Transverse colon (tissue), 4 donors: ENCODE measurements around the gene AKAP6.

Experiments used
- EP300 ChIP-seq: sonication (generic); formaldehyde crosslinking; IDR thresholded peaks from one replicate; pipeline ENCODE4 v1.6.1; 2017; ENCODE audit warnings: antibody characterized with exemption, low read depth
- POLR2A ChIP-seq: fragments of 450-650 bp; IDR thresholded peaks from one replicate; pipeline ENCODE4 v1.6.1; 2016; ENCODE audit warnings: antibody characterized with exemption, mild to moderate bottlenecking, moderate library complexity
- POLR2AphosphoS5 ChIP-seq, 3 donors: sonication (generic); formaldehyde crosslinking; IDR thresholded peaks; one replicate each; pipeline ENCODE4 v1.6.1; 2016; ENCODE audit warnings: antibody characterized with exemption in 3 of 3
- TF ChIP-seq, protein P1 (sequence below), 5 experiments: fragments of 200-600 bp in 3 of 5; fragments of 450-650 bp in 2 of 5; sonication (generic) in 3 of 5; IDR thresholded peaks; 1 replicate in 2 of 5; 2 replicates in 3 of 5; pipeline ENCODE4 v1.5.1; 2016 to 2017; ENCODE audit warnings: antibody characterized with exemption in 5 of 5, inconsistent platforms in 3 of 5, mild to moderate bottlenecking in 2 of 5, moderate library complexity in 1 of 5

GRCh38 chr14:32379447-32379846 lies 50.3 kb downstream of the AKAP6 start:
- TF ChIP-seq POLR2AphosphoS5 (IDR thresholded peaks at IDR 0.05) (no peak), POLR2A (no peak), EP300 (no peak)
- TF ChIP-seq, protein P1, sequence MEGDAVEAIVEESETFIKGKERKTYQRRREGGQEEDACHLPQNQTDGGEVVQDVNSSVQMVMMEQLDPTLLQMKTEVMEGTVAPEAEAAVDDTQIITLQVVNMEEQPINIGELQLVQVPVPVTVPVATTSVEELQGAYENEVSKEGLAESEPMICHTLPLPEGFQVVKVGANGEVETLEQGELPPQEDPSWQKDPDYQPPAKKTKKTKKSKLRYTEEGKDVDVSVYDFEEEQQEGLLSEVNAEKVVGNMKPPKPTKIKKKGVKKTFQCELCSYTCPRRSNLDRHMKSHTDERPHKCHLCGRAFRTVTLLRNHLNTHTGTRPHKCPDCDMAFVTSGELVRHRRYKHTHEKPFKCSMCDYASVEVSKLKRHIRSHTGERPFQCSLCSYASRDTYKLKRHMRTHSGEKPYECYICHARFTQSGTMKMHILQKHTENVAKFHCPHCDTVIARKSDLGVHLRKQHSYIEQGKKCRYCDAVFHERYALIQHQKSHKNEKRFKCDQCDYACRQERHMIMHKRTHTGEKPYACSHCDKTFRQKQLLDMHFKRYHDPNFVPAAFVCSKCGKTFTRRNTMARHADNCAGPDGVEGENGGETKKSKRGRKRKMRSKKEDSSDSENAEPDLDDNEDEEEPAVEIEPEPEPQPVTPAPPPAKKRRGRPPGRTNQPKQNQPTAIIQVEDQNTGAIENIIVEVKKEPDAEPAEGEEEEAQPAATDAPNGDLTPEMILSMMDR (IDR thresholded peaks at IDR 0.05), result no peak
